ENCODE data around the gene SOD2.
A peak's percentile ranks its signal among the peaks of the same experiment; 100 is the strongest.

SOD2 gene

GRCh38 chr6:159654483-159655098 is 38.5 kb downstream of the SOD2 start:
- H3K79me2 ChIP-seq (ENCODE audit: low read length) = no peaks in the 10 kb centered on the region

GRCh38 chr6:159650314-159650713 is 42.7 kb downstream of the SOD2 start:
- no peaks in the 10 kb centered on the region for H3K79me2 ChIP-seq (ENCODE audit: low read length)
- no peaks in the 10 kb centered on the region for H3K36me3 ChIP-seq (replicated peaks; ENCODE audit: insufficient read depth, low read length)
- no peak overlapping the region for H3K4me2 ChIP-seq (ENCODE audit: low read depth, low read length)
- no peaks in the 10 kb centered on the region for H3K9me3 ChIP-seq (replicated peaks; ENCODE audit: insufficient read depth, low read length)
- H3K9ac ChIP-seq (ENCODE audit: low read length) = no peak overlapping the region
- H3K4me1 ChIP-seq (ENCODE audit: low read length) = no peaks in the 10 kb centered on the region
- H4K20me1 ChIP-seq (ENCODE audit: insufficient read depth, low read length) = no peaks in the 10 kb centered on the region
- TF ChIP-seq CTCF (IDR thresholded peaks at IDR 0.05; ENCODE audit: low read length) (no peak), EZH2 (optimal IDR thresholded peaks at IDR 0.05; ENCODE audit: low read depth, low read length) (no peak), EZH2phosphoT487 (IDR thresholded peaks at IDR 0.05; ENCODE audit: low read length) (no peak)
- no peak overlapping the region for H3K27ac ChIP-seq (ENCODE audit: low read length)
- DNase-seq = no peak
- no peak overlapping the region for H3K4me3 ChIP-seq (ENCODE audit: low read length)
- H2AFZ ChIP-seq (ENCODE audit: low read length) = no peak overlapping the region
- H3F3A ChIP-seq (ENCODE audit: insufficient read depth, low read length) = no peaks in the 10 kb centered on the region
- no peaks in the 10 kb centered on the region for H3K27me3 ChIP-seq (replicated peaks; ENCODE audit: insufficient read depth, low read length)
- no peaks in the 10 kb centered on the region for H3K9me2 ChIP-seq (replicated peaks; ENCODE audit: insufficient read depth, low read length)

More at GRCh38 chr6:159654483-159655098, 38.5 kb downstream of the SOD2 start:
- Histone ChIP-seq H3K9me3 (replicated peaks; ENCODE audit: insufficient read depth, low read length) (no peaks in the 10 kb centered on the region), H3K27ac (ENCODE audit: low read length) (no peak overlapping the region), H3K4me3 (ENCODE audit: low read length) (no peak overlapping the region), H3K4me2 (ENCODE audit: low read depth, low read length) (no peak overlapping the region), H4K20me1 (ENCODE audit: insufficient read depth, low read length) (no peaks in the 10 kb centered on the region), H3F3A (ENCODE audit: insufficient read depth, low read length) (no peaks in the 10 kb centered on the region), H3K27me3 (replicated peaks; ENCODE audit: insufficient read depth, low read length) (no peaks in the 10 kb centered on the region), H2AFZ (ENCODE audit: low read length) (no peak overlapping the region), H3K9me2 (replicated peaks; ENCODE audit: insufficient read depth, low read length) (no peaks in the 10 kb centered on the region), H3K4me1 (ENCODE audit: low read length) (no peaks in the 10 kb centered on the region), H3K9ac (ENCODE audit: low read length) (no peak overlapping the region), H3K36me3 (replicated peaks; ENCODE audit: insufficient read depth, low read length) (no peaks in the 10 kb centered on the region)
- peak; percentile 39 for DNase-seq
- TF ChIP-seq EZH2phosphoT487 (IDR thresholded peaks at IDR 0.05; ENCODE audit: low read length) = no peak
- TF ChIP-seq CTCF (IDR thresholded peaks at IDR 0.05; ENCODE audit: low read length) = peak; percentile 37
- TF ChIP-seq EZH2 (optimal IDR thresholded peaks at IDR 0.05; ENCODE audit: low read depth, low read length) = no peak

- TF ChIP-seq EZH2phosphoT487 (IDR thresholded peaks at IDR 0.05; ENCODE audit: low read length) (no peak), EZH2 (optimal IDR thresholded peaks at IDR 0.05; ENCODE audit: low read depth, low read length) (no peak), CTCF (IDR thresholded peaks at IDR 0.05; ENCODE audit: low read length) (no peak)
- Histone ChIP-seq H3K9me3 (replicated peaks; ENCODE audit: insufficient read depth, low read length) (no peaks in the 10 kb centered on the region), H3F3A (ENCODE audit: insufficient read depth, low read length) (no peaks in the 10 kb centered on the region), H3K4me3 (ENCODE audit: low read length) (no peak overlapping the region), H3K9me2 (replicated peaks; ENCODE audit: insufficient read depth, low read length) (no peaks in the 10 kb centered on the region), H4K20me1 (ENCODE audit: insufficient read depth, low read length) (no peaks in the 10 kb centered on the region), H3K4me1 (ENCODE audit: low read length) (no peaks in the 10 kb centered on the region), H2AFZ (ENCODE audit: low read length) (no peak overlapping the region), H3K36me3 (replicated peaks; ENCODE audit: insufficient read depth, low read length) (no peaks in the 10 kb centered on the region), H3K27me3 (replicated peaks; ENCODE audit: insufficient read depth, low read length) (no peaks in the 10 kb centered on the region), H3K79me2 (ENCODE audit: low read length) (no peaks in the 10 kb centered on the region), H3K27ac (ENCODE audit: low read length) (no peak overlapping the region), H3K9ac (ENCODE audit: low read length) (no peak overlapping the region), H3K4me2 (ENCODE audit: low read depth, low read length) (no peak overlapping the region)
- DNase-seq = no peak
Observed at GRCh38 chr6:159649441-159649840, 43.6 kb downstream of the SOD2 start.

Measured in MM.1S (cell line).